OCI-LY3 (cell line): Measurements from ENCODE around the gene RPS6KB1.
"Not testable (repeated sequence)": the region's sequence is repeated elsewhere in the genome, so short reads cannot be mapped to it uniquely, and the experiment has no call there.

Source experiments
- H2AFZ ChIP-seq: fragments of 200-600, 300-600 bp; shearing (Covaris generic); 2 replicates; pipeline ENCODE4 v1.6.0; 2014; ENCODE audit warnings: antibody characterized with exemption, low read depth, low read length
- H3K27ac ChIP-seq: fragments of 200-600, 300-600 bp; sonication (generic); 2 replicates; pipeline ENCODE4 v1.5.1; 2014; ENCODE audit warnings: mild to moderate bottlenecking, low read length, moderate library complexity, mixed read lengths
- H3K27me3 ChIP-seq: fragments of 200-600, 300-600 bp; sonication (generic); 2 replicates; pipeline ENCODE4 v1.6.1; 2014; ENCODE audit warnings: low read depth, low read length, mixed read lengths
- H3K36me3 ChIP-seq: fragments of 200-600, 300-600 bp; sonication (generic); replicated peaks from 2 replicates; pipeline ENCODE3; 2014; ENCODE audit warnings: low read depth, low read length, mixed read lengths
- H3K4me1 ChIP-seq: fragments of 300-600, 200-600 bp; sonication (generic); 2 replicates; pipeline ENCODE4 v1.6.1; 2014; ENCODE audit warnings: low read length, mixed read lengths
- H3K4me2 ChIP-seq: fragments of 200-600, 300-600 bp; sonication (generic); 2 replicates; pipeline ENCODE4 v1.6.1; 2014; ENCODE audit warnings: low read length, mixed read lengths
- H3K4me3 ChIP-seq: fragments of 300-600, 200-600 bp; sonication (generic); 2 replicates; pipeline ENCODE4 v1.5.1; 2014; ENCODE audit warnings: antibody characterized with exemption, mild to moderate bottlenecking, low read length, moderate library complexity
- H3K79me2 ChIP-seq: fragments of 300-600, 200-600 bp; shearing (Covaris generic); 2 replicates; pipeline ENCODE4 v1.6.1; 2014; ENCODE audit warnings: mild to moderate bottlenecking, low read length, mixed read lengths
- H3K9ac ChIP-seq: fragments of 300-600, 200-600 bp; shearing (Covaris generic); 2 replicates; pipeline ENCODE4 v1.6.0; 2014; ENCODE audit warnings: mild to moderate bottlenecking, low read length, moderate library complexity
- H3K9me3 ChIP-seq: fragments of 200-600, 300-600 bp; shearing (Covaris generic); 2 replicates; pipeline ENCODE4 v1.6.1; 2014; ENCODE audit warnings: low read length, mixed read lengths; ENCODE audit not compliant: insufficient read depth
- H4K20me1 ChIP-seq: fragments of 200-600, 300-600 bp; sonication (generic); 2 replicates; pipeline ENCODE4 v1.6.1; 2016; ENCODE audit warnings: low read length, mixed read lengths; ENCODE audit not compliant: insufficient read depth
- EZH2phosphoT487 ChIP-seq: fragments of 200-600 bp; shearing (Covaris generic); IDR thresholded peaks from 2 replicates; pipeline ENCODE4 v1.6.1; 2018; ENCODE audit warnings: antibody characterized with exemption, mixed run types, low read depth
- TF ChIP-seq, protein P1 (sequence below): fragments of 200-600, 300-600 bp; sonication (generic); IDR thresholded peaks from 2 replicates; pipeline ENCODE4 v1.5.1; 2014; ENCODE audit warnings: antibody characterized with exemption, low read length, low read depth

The RPS6KB1 gene

DNA sequence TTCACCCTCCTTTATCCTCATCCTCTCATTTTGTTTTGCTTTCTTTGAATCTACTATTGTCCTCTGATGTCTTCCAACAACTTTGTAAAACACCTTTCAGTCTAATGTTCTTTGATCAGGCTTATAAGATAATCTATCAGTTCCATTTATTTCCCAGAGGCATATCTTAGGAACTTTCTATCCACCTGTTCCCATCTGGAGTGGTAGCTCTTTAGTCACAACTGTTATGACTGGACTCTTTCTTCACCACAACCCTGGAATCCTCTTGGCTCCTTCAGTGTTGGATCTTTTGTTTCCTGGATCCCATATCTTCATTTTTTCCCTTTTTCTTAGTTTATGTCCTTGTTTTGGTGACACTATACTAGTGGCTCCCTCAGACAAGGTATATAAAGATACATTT, 23.5 kb downstream of the RPS6KB1 start:
- no peak overlapping the region for H3K4me2 ChIP-seq
- H3K27me3 ChIP-seq: no peaks in the 10 kb centered on the region
- H3K27ac ChIP-seq: no peak overlapping the region
- TF ChIP-seq, protein P1, sequence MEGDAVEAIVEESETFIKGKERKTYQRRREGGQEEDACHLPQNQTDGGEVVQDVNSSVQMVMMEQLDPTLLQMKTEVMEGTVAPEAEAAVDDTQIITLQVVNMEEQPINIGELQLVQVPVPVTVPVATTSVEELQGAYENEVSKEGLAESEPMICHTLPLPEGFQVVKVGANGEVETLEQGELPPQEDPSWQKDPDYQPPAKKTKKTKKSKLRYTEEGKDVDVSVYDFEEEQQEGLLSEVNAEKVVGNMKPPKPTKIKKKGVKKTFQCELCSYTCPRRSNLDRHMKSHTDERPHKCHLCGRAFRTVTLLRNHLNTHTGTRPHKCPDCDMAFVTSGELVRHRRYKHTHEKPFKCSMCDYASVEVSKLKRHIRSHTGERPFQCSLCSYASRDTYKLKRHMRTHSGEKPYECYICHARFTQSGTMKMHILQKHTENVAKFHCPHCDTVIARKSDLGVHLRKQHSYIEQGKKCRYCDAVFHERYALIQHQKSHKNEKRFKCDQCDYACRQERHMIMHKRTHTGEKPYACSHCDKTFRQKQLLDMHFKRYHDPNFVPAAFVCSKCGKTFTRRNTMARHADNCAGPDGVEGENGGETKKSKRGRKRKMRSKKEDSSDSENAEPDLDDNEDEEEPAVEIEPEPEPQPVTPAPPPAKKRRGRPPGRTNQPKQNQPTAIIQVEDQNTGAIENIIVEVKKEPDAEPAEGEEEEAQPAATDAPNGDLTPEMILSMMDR: no peak
- no peak for TF ChIP-seq EZH2phosphoT487
- peaks cover 29% of the 10 kb centered on the region for H3K36me3 ChIP-seq
- no peaks in the 10 kb centered on the region for H3K4me1 ChIP-seq
- H2AFZ ChIP-seq: no peak overlapping the region
- H3K9ac ChIP-seq: no peak overlapping the region
- H3K9me3 ChIP-seq: no peaks in the 10 kb centered on the region
- H3K4me3 ChIP-seq: no peak overlapping the region
- H4K20me1 ChIP-seq: no peaks in the 10 kb centered on the region
- no peaks in the 10 kb centered on the region for H3K79me2 ChIP-seq

DNA sequence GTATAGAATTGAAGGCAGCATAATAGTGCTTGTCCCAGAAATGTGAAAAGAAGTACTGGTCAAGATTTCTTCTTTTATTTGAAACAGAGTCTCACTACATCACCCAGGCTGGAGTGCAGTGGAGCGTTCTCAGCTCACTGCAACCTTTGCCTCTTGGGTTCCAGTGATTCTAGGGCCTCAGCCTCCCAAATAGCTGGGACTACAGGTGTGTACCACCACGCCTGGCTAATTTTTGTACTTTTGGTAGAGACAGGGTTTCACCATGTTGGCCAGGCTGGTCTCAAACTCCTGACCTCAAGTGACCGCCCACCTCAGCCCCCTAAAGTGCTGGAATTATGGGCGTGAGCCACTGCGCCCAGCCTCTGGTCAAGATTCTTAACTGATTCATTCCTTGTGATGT, 27.7 kb downstream of the RPS6KB1 start:
- not testable (repeated sequence) for H3K4me3 ChIP-seq, H3K79me2 ChIP-seq, H3K9ac ChIP-seq, H4K20me1 ChIP-seq, H3K9me3 ChIP-seq, H3K4me2 ChIP-seq, H3K27me3 ChIP-seq, H3K4me1 ChIP-seq, H3K27ac ChIP-seq, H2AFZ ChIP-seq
- peaks cover 19% of the 10 kb centered on the region for H3K36me3 ChIP-seq

DNA sequence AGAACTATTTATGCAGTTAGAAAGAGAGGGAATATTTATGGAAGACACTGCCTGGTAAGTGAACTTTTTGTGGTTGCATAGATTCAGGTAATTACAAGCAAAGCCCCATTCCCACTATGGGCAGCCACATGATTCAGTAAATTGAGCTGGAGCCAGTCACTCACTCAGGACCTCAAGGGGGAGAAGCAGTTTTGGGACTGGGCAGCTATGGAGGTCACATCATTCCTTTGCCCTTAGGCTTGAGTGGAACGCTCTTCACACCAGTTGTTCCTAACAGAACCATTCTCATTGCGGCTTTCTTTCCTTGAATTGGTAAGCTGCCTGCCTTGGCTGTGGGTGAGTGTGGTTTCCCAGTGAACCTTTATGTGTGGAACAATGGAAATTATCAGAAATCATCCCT, 37.2 kb downstream of the RPS6KB1 start:
- not testable (repeated sequence) for H3K36me3 ChIP-seq, H3K27ac ChIP-seq, H3K9me3 ChIP-seq, H3K27me3 ChIP-seq, H3K4me2 ChIP-seq, H3K4me1 ChIP-seq, H3K4me3 ChIP-seq, H4K20me1 ChIP-seq, H2AFZ ChIP-seq, H3K79me2 ChIP-seq, H3K9ac ChIP-seq

DNA sequence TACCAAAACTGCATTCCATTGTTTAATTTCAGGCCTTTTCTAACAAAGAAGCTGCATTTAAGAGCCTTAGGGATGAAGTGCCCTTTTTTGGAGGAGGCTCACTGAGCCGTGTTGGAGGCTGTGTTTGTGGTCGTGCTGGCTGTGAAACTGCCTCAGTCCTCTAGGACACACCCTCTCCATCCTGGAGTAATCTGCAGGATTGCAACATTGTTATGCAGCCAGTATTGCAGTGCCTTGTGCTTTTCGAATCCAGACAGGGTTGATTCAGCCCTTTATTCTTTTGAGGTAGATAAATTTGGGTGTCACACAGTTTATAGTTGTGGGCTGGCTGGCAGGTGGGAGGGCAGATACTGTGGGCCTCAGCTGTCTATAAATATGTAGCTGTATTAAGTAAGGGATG, 37.8 kb downstream of the RPS6KB1 start:
- H4K20me1 ChIP-seq, H3K4me1 ChIP-seq, H3K79me2 ChIP-seq, H3K4me3 ChIP-seq, H3K9me3 ChIP-seq, H3K4me2 ChIP-seq, H2AFZ ChIP-seq, H3K27me3 ChIP-seq, H3K9ac ChIP-seq, H3K27ac ChIP-seq, H3K36me3 ChIP-seq: not testable (repeated sequence)

DNA sequence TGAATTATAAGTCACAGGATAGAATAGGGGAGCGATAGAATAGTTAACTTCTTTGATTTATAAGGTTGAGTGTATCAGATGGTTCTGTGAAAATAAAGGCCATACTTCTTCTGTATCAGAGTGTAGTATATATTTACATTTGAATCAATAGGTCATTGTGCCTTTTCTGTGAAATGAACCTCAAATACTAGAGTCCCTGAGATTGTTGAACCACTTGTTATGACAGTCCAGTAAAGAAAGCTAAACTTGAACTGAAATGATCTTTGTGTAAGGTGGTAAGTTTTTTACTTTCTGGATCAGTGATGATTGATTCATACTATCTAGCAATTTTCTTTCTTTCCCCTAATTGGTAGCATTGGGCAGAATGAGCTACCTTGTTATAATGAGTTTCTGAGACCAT, 40.4 kb downstream of the RPS6KB1 start:
- not testable (repeated sequence) for H3K9ac ChIP-seq, H3K4me1 ChIP-seq, H3K27ac ChIP-seq, H3K27me3 ChIP-seq, H3K4me3 ChIP-seq, H4K20me1 ChIP-seq, H2AFZ ChIP-seq, H3K79me2 ChIP-seq, H3K4me2 ChIP-seq, H3K9me3 ChIP-seq, H3K36me3 ChIP-seq

DNA sequence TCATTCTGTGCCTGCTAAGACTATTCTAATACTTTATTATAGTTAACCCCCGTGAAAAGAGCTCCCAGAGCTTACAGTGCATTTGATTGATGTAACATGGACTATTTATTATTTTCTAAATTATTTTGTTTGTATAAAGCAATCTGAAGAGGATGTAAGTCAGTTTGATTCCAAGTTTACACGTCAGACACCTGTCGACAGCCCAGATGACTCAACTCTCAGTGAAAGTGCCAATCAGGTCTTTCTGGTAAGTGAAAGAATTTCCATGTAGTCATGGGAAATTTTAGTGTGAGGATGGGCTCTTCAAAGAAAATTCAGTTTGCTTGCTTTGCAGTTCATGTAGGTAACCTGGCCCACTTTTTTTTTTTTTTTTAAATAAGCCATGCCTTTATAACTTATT, 47.8 kb downstream of the RPS6KB1 start:
- not testable (repeated sequence) for H3K4me1 ChIP-seq, H3K4me3 ChIP-seq, H3K4me2 ChIP-seq, H3K9me3 ChIP-seq, H3K27me3 ChIP-seq, H3K9ac ChIP-seq, H3K79me2 ChIP-seq, H2AFZ ChIP-seq, H4K20me1 ChIP-seq, H3K36me3 ChIP-seq, H3K27ac ChIP-seq

DNA sequence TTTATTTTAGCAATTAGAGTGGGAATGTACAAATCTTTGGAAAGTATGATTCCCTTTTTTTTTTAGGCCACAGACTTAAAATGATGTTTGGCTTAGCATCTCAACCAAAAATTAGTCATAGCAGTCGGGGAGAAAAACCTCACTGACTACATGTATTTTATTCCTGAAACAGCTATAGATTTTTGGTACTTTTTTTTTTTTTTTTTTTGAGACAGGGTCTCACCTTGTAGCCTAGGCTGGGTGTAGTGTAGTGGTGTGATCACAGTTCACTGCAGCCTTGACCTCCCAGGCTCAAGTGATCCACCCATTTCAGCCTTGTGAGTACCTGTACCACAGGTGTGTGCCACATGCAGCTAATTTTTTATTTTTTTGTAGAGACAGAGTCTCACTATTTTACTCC, 48.2 kb downstream of the RPS6KB1 start:
- H3K36me3 ChIP-seq: peaks cover 5% of the 10 kb centered on the region
- H3K4me3 ChIP-seq: no peak overlapping the region
- H3K9me3 ChIP-seq: no peaks in the 10 kb centered on the region
- no peaks in the 10 kb centered on the region for H4K20me1 ChIP-seq
- no peak overlapping the region for H3K27ac ChIP-seq
- H3K9ac ChIP-seq: no peak overlapping the region
- H2AFZ ChIP-seq: no peak overlapping the region
- no peaks in the 10 kb centered on the region for H3K4me1 ChIP-seq
- H3K27me3 ChIP-seq: no peaks in the 10 kb centered on the region
- H3K79me2 ChIP-seq: no peaks in the 10 kb centered on the region
- no peak overlapping the region for H3K4me2 ChIP-seq
- no peak for TF ChIP-seq EZH2phosphoT487
- TF ChIP-seq, protein P1: no peak

DNA sequence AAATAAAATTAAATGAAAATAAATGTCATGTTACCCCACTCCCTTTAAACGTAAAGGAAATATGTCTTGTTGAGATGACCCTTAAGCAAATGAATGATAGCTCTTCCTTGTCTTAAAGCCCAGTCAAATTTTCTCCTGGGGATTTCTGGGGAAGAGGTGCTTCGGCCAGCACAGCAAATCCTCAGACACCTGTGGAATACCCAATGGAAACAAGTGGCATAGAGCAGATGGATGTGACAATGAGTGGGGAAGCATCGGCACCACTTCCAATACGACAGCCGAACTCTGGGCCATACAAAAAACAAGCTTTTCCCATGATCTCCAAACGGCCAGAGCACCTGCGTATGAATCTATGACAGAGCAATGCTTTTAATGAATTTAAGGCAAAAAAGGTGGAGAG, 53.5 kb downstream of the RPS6KB1 start:
- H3K27me3 ChIP-seq, H3K4me1 ChIP-seq, H3K9ac ChIP-seq, H4K20me1 ChIP-seq, H2AFZ ChIP-seq, H3K27ac ChIP-seq, H3K36me3 ChIP-seq, H3K4me2 ChIP-seq, H3K4me3 ChIP-seq, H3K79me2 ChIP-seq, H3K9me3 ChIP-seq: not testable (repeated sequence)
